Hepatocyte (in vitro differentiated cells): ENCODE measurements around the gene OTOP3. TPM values are rescaled to one million over a fixed set of nuclear protein-coding genes. Genes with fewer than 3 reads are reported as not detected.

Experiments used
- DNase-seq: peaks from one replicate; pipeline ENCODE4 v3.0.0-alpha.2; 2016; ENCODE audit warnings: low spot score
- H2AFZ ChIP-seq: fragments of 200-600 bp; sonication (generic); 2 replicates; pipeline ENCODE4 v1.6.0; 2016; ENCODE audit warnings: antibody characterized with exemption, mild to moderate bottlenecking
- H3K27ac ChIP-seq: fragments of 200-600 bp; sonication (generic); 2 replicates; pipeline ENCODE4 v1.5.1; 2016; ENCODE audit warnings: mild to moderate bottlenecking
- H3K27me3 ChIP-seq: fragments of 200-600 bp; sonication (generic); 2 replicates; pipeline ENCODE4 v1.6.1; 2016
- H3K36me3 ChIP-seq: fragments of 200-600 bp; sonication (generic); replicated peaks from 2 replicates; pipeline ENCODE4 v1.5.1; 2016; ENCODE audit warnings: low read depth; ENCODE audit not compliant: insufficient read depth
- H3K4me1 ChIP-seq: fragments of 200-600 bp; sonication (generic); 2 replicates; pipeline ENCODE4 v1.5.1; 2016; ENCODE audit warnings: mild to moderate bottlenecking, moderate library complexity; ENCODE audit not compliant: insufficient read depth
- H3K4me2 ChIP-seq: fragments of 200-600 bp; sonication (generic); 2 replicates; pipeline ENCODE4 v1.6.0; 2016
- H3K4me3 ChIP-seq: fragments of 200-600 bp; sonication (generic); 2 replicates; pipeline ENCODE4 v1.5.1; 2016; ENCODE audit warnings: mild to moderate bottlenecking
- H3K79me2 ChIP-seq: fragments of 200-600 bp; sonication (generic); 2 replicates; pipeline ENCODE4 v1.6.0; 2017; ENCODE audit warnings: mild to moderate bottlenecking
- H3K9me2 ChIP-seq: fragments of 200-600 bp; sonication (generic); replicated peaks from 2 replicates; pipeline ENCODE4 v1.6.0; 2017; ENCODE audit warnings: mild to moderate bottlenecking; ENCODE audit not compliant: insufficient read depth
- H3K9me3 ChIP-seq: fragments of 200-600 bp; sonication (generic); 2 replicates; pipeline ENCODE4 v1.5.1; 2016; ENCODE audit warnings: low read depth, mild to moderate bottlenecking
- H4K20me1 ChIP-seq: fragments of 200-600 bp; sonication (generic); 2 replicates; pipeline ENCODE4 v1.6.0; 2016; ENCODE audit warnings: mild to moderate bottlenecking; ENCODE audit not compliant: insufficient read depth, poor library complexity, severe bottlenecking
- CTCF ChIP-seq: fragments of 200-600 bp; sonication (generic); IDR thresholded peaks from 2 replicates; pipeline ENCODE4 v1.5.1; 2016; ENCODE audit warnings: antibody characterized with exemption, mild to moderate bottlenecking; ENCODE audit not compliant: poor library complexity
- EZH2 ChIP-seq: fragments of 200-600 bp; sonication (generic); IDR thresholded peaks from 2 replicates; pipeline ENCODE4 v1.6.1; 2016; ENCODE audit warnings: antibody characterized with exemption, mild to moderate bottlenecking, borderline replicate concordance
- EZH2phosphoT487 ChIP-seq: fragments of 200-600 bp; sonication (generic); IDR thresholded peaks from one replicate; pipeline ENCODE4 v1.6.1; 2018; ENCODE audit warnings: antibody characterized with exemption, mild to moderate bottlenecking, low read depth, moderate library complexity; ENCODE audit not compliant: unreplicated experiment, severe bottlenecking
- WGBS: methylation state at CpG from one replicate; pipeline ENCODE4 v1.1.6; 2016; ENCODE audit warnings: low lambda C conversion rate; ENCODE audit errors: missing lambda C conversion rate; 5-methylcytosine and 5-hydroxymethylcytosine counted together
- polyA plus RNA-seq: library from polyadenylated mRNA; unstranded; fragments of >200 nt; fragmentation: Nextera tagmentation; extraction: Ambion mirVana; gene quantifications from 2 replicates; pipeline ENCODE4 v1.2.1, GENCODE V29; 2016
- total RNA-seq: library from RNA; depleted of rRNA; stranded (reverse); fragments of >200 nt; gene quantifications from 2 replicates; pipeline ENCODE4 v1.2.3, GENCODE V29; 2014

OTOP3 gene
- total and polyA plus RNA-seq, 2 experiments from 2014 or later = 0.43 TPM; not detected in 1

GRCh38 chr17:74898376-74898946 lies 37.2 kb upstream of the OTOP3 start:
- H2AFZ ChIP-seq = no peak overlapping the region
- 91% methylated on average over 11 of the region's 11 CpGs for WGBS
- no peaks in the 10 kb centered on the region for H4K20me1 ChIP-seq
- no peaks in the 10 kb centered on the region for H3K9me3 ChIP-seq
- peaks cover 37% of the 10 kb centered on the region for H3K27me3 ChIP-seq
- no peak for DNase-seq
- no peak overlapping the region for H3K4me2 ChIP-seq
- H3K27ac ChIP-seq = no peak overlapping the region
- no peak overlapping the region for H3K4me3 ChIP-seq
- no peaks in the 10 kb centered on the region for H3K9me2 ChIP-seq
- TF ChIP-seq CTCF (no peak), EZH2 (no peak), EZH2phosphoT487 (no peak)
- no peaks in the 10 kb centered on the region for H3K79me2 ChIP-seq
- H3K4me1 ChIP-seq = peaks cover 4% of the 10 kb centered on the region
- no peaks in the 10 kb centered on the region for H3K36me3 ChIP-seq

- Histone ChIP-seq H3K36me3 (no peaks in the 10 kb centered on the region), H3K27ac (no peak overlapping the region), H4K20me1 (no peaks in the 10 kb centered on the region), H3K4me3 (no peak overlapping the region), H3K4me1 (no peaks in the 10 kb centered on the region), H3K4me2 (no peak overlapping the region), H3K79me2 (no peaks in the 10 kb centered on the region), H3K27me3 (peaks cover 20% of the 10 kb centered on the region), H3K9me3 (no peaks in the 10 kb centered on the region), H3K9me2 (no peaks in the 10 kb centered on the region), H2AFZ (no peak overlapping the region)
- TF ChIP-seq EZH2phosphoT487 = no peak
- TF ChIP-seq CTCF = no peak
- no peak for TF ChIP-seq EZH2
- WGBS = 87% methylated on average over 8 of the region's 8 CpGs
- no peak for DNase-seq
These were observed 35.5 kb upstream of the OTOP3 start for GRCh38 chr17:74900208-74900607.

GRCh38 chr17:74901353-74902135 lies 34.2 kb upstream of the OTOP3 start:
- H3K27ac ChIP-seq = no peak overlapping the region
- no peak overlapping the region for H3K4me2 ChIP-seq
- DNase-seq = no peak
- no peak overlapping the region for H2AFZ ChIP-seq
- no peaks in the 10 kb centered on the region for H3K36me3 ChIP-seq
- H3K4me1 ChIP-seq = no peaks in the 10 kb centered on the region
- H3K4me3 ChIP-seq = no peak overlapping the region
- no peaks in the 10 kb centered on the region for H3K9me2 ChIP-seq
- no peaks in the 10 kb centered on the region for H3K79me2 ChIP-seq
- TF ChIP-seq EZH2phosphoT487 = no peak
- TF ChIP-seq EZH2 = no peak
- no peaks in the 10 kb centered on the region for H3K9me3 ChIP-seq
- H3K27me3 ChIP-seq = peaks cover 10% of the 10 kb centered on the region
- H4K20me1 ChIP-seq = no peaks in the 10 kb centered on the region
- WGBS = 88% methylated on average over 14 of the region's 14 CpGs

- Histone ChIP-seq H3K27ac (no peak overlapping the region), H3K36me3 (no peaks in the 10 kb centered on the region), H3K27me3 (no peaks in the 10 kb centered on the region), H4K20me1 (no peaks in the 10 kb centered on the region), H3K4me2 (no peak overlapping the region), H3K9me3 (no peaks in the 10 kb centered on the region), H2AFZ (no peak overlapping the region), H3K4me3 (no peak overlapping the region), H3K79me2 (no peaks in the 10 kb centered on the region), H3K9me2 (no peaks in the 10 kb centered on the region), H3K4me1 (peaks cover 5% of the 10 kb centered on the region)
- no peak for TF ChIP-seq EZH2
- TF ChIP-seq EZH2phosphoT487 = no peak
- TF ChIP-seq CTCF = no peak
- DNase-seq = no peak
- 93% methylated on average over 9 of the region's 9 CpGs for WGBS
These were observed 32.7 kb upstream of the OTOP3 start for GRCh38 chr17:74903034-74903433.
